Keratinocyte (primary cell): ENCODE measurements around the gene TRAF1.

Experiments
- CTCF ChIP-seq, 3 experiments: IDR thresholded peaks in 1 of 3; conservative IDR thresholded peaks in 1 of 3; optimal IDR thresholded peaks in 1 of 3; 2 replicates in 2 of 3; 3 replicates in 1 of 3; pipeline versions ENCODE3 to v1.5.1; 2011; ENCODE audit warnings: low read length in 3 of 3, mild to moderate bottlenecking in 3 of 3, moderate library complexity in 2 of 3, control low read depth in 1 of 3, inconsistent platforms in 1 of 3; ENCODE audit not compliant: insufficient read depth in 2 of 3; ENCODE audit errors: extremely low read depth in 1 of 3
- EZH2 ChIP-seq: IDR thresholded peaks from one replicate; pipeline ENCODE4 v1.6.1; 2012; ENCODE audit warnings: inconsistent platforms, mild to moderate bottlenecking, low read length, moderate library complexity

DNA sequence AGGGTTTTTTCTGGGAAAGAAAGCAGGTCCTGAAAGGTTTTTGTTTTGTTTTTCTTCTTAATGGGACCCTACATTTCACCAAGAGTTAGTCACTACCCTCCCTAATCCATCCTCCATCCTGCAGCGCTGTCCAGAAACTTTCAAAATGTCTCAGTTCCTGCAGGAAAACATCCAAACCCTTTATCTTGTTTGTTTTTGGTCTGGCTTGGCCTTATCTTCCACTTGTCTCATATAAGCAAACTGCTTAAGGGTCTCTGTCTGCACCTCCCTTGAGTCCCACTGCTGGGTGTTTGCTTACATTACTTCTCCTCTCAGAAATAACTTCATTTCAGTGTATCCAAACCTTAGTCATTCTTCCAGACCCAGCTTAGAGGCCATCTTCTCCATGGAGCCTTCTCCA, 11.0 kb upstream of the TRAF1 start:
- no peak for TF ChIP-seq CTCF (optimal IDR thresholded peaks at IDR 0.05 in 1 of 3, IDR thresholded peaks at IDR 0.05 in 1 of 3, conservative IDR thresholded peaks at IDR 0.05 in 1 of 3; ENCODE audit: extremely low read depth in 1 of 3, insufficient read depth in 2 of 3, low read length in 3 of 3)
- no peak for TF ChIP-seq EZH2
